Right lobe of liver (tissue), 4 donors: ENCODE data around the gene TC2N.

Source experiments
- CTCF ChIP-seq, 4 donors: fragments of 200-600 bp in 3 of 4; fragments of 450-650 bp in 1 of 4; IDR thresholded peaks; one replicate each; pipeline versions ENCODE4 v1.5.1 to v1.8.0; 2016 to 2022; ENCODE audit warnings: antibody characterized with exemption in 4 of 4, mild to moderate bottlenecking in 2 of 4
- POLR2A ChIP-seq: fragments of 450-650 bp; IDR thresholded peaks from one replicate; pipeline ENCODE4 v1.6.1; 2017; ENCODE audit warnings: antibody characterized with exemption, mild to moderate bottlenecking
- donor health status: DM: no; HTN: no; CAD: no.
- donor health status: DM: no; HTN: no; CAD: no.
- donor health status: DM: no; HTN: yes; CAD: no.

DNA sequence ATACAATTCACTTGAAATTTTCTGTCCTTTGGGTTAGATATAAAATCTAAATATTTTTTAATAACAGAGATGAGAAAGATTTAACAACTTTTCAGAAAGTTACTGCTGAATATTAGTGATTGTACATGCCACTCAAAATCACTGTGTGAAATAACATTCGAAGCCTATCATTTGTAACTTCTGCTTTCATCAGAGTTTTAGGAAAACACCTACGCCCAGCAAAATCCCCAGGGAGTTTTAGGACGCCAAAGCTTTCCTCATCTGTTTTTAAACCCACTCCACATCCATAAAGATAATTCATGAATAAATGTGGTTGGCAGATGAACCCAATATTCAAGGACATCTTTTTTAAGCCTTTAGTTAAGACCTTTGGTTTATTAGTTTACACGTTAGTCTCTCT, 23.9 kb downstream of the TC2N start:
- TF ChIP-seq CTCF (IDR thresholded peaks at IDR 0.05) (no peak), POLR2A (no peak)
